Measurements from ENCODE around the gene NAV2.
"Not testable (repeated sequence)": the region's sequence is repeated elsewhere in the genome, so short reads cannot be mapped to it uniquely, and the experiment has no call there.

Gene NAV2

DNA sequence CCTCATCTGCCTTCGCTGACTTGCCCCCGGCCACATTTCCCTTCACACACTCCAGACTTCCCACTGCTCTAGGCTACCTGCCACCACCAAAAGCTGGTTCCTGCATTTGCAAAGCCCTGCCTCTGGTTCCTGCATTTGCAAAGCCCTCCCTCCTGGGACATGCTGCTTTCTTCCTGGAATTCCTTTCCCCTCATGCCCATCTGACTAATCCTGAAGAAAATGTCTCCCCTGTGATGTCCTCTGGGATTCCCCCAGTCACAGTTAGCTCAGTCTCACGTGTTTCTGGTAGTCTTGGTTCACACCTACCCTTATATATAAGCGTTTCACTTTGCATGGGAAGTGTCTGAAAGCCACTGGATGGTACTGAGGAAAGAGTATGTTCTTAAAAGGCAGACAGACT, 240.7 kb downstream of the NAV2 start:
- no peaks in the 10 kb centered on the region for H3K9me3 ChIP-seq
- H3K4me1 ChIP-seq, result peaks cover 10% of the 10 kb centered on the region
- no peaks in the 10 kb centered on the region for H3K36me3 ChIP-seq (replicated peaks)
- no peak overlapping the region for H3K4me3 ChIP-seq
- DNase-seq (ENCODE audit: low spot score in 2 of 2), result peak in 1 of 2 experiments; percentile 24
- in situ Hi-C loops (cut with MboI; ENCODE audit: low sequenced_read_pairs), result loop anchor here (10.0 kb wide), 1 partner anchor 141 kb away; no protein-coding TSS in a partner anchor
- H3K27me3 ChIP-seq (ENCODE audit: low read depth), result peaks cover 4% of the 10 kb centered on the region; the same call in 1 of the 2 replicates

DNA sequence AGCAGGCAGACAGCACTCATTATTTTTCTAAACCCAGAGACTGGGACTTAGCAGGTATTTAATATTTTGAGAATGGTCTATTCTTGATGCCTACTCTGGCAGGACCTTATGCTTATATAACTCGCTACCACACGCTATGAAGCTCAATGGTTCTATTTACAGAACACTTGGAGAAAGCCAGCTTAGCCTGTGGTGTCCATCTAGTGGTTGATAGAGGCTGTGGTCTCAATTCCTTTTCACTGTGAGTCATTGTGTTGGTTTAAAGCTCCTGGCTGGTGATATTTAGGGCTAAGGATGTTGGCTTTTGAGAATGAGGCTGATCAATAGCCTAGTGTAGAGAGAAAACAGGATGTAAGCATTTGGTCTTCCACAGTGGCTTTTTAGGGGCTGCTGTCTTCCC, 241.3 kb downstream of the NAV2 start:
- Histone ChIP-seq H3K36me3 (replicated peaks) (no peaks in the 10 kb centered on the region), H3K27me3 (ENCODE audit: low read depth) (peaks cover 3% of the 10 kb centered on the region; the same call in 1 of the 2 replicates), H3K4me1 (peaks cover 10% of the 10 kb centered on the region), H3K4me3 (no peak overlapping the region), H3K9me3 (no peaks in the 10 kb centered on the region)
- no peak for DNase-seq (ENCODE audit: low spot score in 2 of 2)
- in situ Hi-C loops (cut with MboI; ENCODE audit: low sequenced_read_pairs), result loop anchor here (10.0 kb wide), 1 partner anchor 141 kb away; no protein-coding TSS in a partner anchor

DNA sequence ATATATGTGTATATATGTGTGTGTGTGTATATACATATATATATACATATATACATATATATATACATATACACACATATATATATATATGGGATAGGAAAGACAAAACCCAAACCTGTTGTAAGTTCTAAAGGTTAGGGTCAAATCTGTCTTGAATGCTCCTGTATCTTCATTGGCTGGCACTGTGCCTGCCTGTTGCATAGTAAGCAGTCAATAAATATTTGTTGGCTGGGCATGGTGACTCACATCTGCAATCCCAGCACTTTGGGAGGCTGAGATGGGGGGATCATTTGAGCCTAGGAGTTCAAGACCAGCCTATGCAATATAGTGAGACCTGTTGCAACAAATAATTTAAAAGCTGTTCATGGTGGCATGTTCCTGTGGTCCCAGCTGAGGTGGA, 242.3 kb downstream of the NAV2 start:
- Histone ChIP-seq H3K4me3 (no peak overlapping the region), H3K9me3 (no peaks in the 10 kb centered on the region), H3K4me1 (peaks cover 10% of the 10 kb centered on the region), H3K36me3 (replicated peaks) (no peaks in the 10 kb centered on the region), H3K27me3 (ENCODE audit: low read depth) (peaks cover 3% of the 10 kb centered on the region; the same call in 1 of the 2 replicates)
- no peak for DNase-seq (ENCODE audit: low spot score in 2 of 2)
- in situ Hi-C loops (cut with MboI; ENCODE audit: low sequenced_read_pairs), result loop anchor here (10.0 kb wide), 1 partner anchor 140 kb away; no protein-coding TSS in a partner anchor

DNA sequence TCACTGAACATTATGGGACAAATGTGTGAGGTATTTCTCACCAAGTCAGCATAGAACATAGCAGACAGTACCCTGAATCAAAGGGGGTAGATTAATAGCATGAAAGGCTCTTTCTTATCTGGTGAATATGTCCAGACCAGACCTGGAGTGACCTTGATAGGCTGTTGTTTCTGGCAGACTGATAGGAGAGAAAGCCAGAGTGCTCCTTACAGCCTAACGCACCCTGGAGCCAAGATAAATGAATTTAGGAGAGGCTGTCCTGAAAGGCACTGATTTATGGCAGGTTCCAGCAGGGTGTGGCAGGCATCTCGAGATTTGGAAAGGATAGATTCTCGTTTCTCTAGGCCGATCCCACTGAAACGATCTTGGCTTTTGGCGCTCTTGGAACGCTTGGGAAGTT, 243.0 kb downstream of the NAV2 start:
- peaks cover 10% of the 10 kb centered on the region for H3K4me1 ChIP-seq
- no peaks in the 10 kb centered on the region for H3K27me3 ChIP-seq (ENCODE audit: low read depth)
- no peak for DNase-seq (ENCODE audit: low spot score in 2 of 2)
- H3K36me3 ChIP-seq (replicated peaks), result no peaks in the 10 kb centered on the region
- in situ Hi-C loops (cut with MboI; ENCODE audit: low sequenced_read_pairs), result loop anchor here (10.0 kb wide), 1 partner anchor 139 kb away; no protein-coding TSS in a partner anchor
- H3K9me3 ChIP-seq, result no peaks in the 10 kb centered on the region
- H3K4me3 ChIP-seq, result no peak overlapping the region

DNA sequence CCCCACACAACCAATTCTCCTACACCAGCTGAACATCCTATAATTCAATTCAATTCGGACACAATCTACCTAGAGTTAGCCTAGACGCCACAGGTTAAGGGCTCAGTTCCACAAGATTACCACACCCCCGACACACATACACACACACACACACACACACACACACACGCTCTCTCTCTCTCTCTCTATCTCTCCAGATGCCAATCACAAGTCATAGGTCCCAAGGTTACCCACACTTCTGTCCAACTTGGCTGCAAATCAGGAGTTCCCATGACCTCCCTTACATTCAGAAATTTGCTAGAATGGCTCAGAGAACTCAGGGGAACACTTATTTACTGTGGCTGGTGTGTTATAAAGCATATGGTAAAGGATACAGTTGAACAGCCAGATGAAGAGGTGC, 243.6 kb downstream of the NAV2 start:
- Histone ChIP-seq H3K9me3 (no peaks in the 10 kb centered on the region), H3K4me1 (peaks cover 10% of the 10 kb centered on the region), H3K4me3 (no peak overlapping the region), H3K36me3 (replicated peaks) (no peaks in the 10 kb centered on the region), H3K27me3 (ENCODE audit: low read depth) (no peaks in the 10 kb centered on the region)
- in situ Hi-C loops (cut with MboI; ENCODE audit: low sequenced_read_pairs), result loop anchor here (10.0 kb wide), 1 partner anchor 139 kb away; no protein-coding TSS in a partner anchor
- no peak for DNase-seq (ENCODE audit: low spot score in 2 of 2)

DNA sequence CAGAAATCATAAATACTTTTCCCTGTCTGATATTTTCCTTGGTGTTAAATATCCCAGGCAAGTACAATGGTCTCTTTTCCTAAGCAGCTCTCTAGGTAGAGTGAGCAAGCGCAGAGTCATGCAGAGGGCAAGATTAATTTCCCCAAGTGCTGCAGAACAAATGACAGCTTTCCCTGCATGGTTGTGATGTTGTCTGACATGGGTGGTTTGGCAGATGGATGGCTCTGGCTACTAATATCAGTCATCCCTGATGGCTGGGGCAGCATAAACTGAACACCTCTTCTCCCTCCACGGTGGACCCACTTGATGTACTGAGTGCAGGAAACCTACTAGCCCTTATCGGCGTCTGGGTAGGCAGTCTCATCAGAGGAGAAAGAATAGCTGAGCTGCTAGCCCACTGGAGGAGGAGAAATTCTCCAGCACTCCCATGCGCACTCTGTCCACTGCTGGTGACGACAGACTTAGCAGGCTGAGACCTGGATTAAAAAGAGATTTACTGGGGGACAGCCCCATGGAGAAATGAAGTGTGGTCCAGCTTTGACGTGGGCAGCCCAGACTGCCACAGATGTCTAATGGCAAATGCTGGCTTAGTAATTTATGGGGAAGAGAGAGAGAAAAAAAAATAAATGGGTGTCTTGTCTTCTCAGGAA, 244.8 kb downstream of the NAV2 start:
- Histone ChIP-seq H3K4me3 (no peak overlapping the region), H3K27me3 (ENCODE audit: low read depth) (no peaks in the 10 kb centered on the region), H3K4me1 (peaks cover 2% of the 10 kb centered on the region; the same call in 1 of the 2 replicates), H3K9me3 (no peaks in the 10 kb centered on the region), H3K36me3 (replicated peaks) (no peaks in the 10 kb centered on the region)
- in situ Hi-C loops (cut with MboI; ENCODE audit: low sequenced_read_pairs), result loop anchor here (10.0 kb wide), 1 partner anchor 137 kb away; no protein-coding TSS in a partner anchor
- DNase-seq (ENCODE audit: low spot score in 2 of 2), result no peak

DNA sequence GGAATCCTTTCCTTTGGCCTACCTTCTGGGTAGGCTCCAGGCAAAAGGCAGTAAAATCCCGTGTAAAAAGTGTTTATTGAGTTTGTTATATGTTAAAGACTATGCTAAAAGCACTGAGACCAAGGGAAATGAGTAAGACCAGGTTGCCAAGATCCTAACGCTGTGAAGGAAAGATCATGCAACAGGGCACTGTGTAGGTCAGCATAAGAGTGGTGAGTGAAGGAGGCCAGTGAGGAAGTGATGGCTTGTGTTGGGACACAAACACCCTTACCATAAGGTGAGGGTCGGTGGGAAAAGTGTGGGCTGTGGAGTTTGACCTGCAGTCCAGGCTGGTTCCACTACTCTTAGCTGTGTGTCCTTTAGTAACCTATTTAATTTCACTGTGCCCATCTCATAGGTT, 245.6 kb downstream of the NAV2 start:
- Histone ChIP-seq H3K4me1 (no peaks in the 10 kb centered on the region), H3K27me3 (ENCODE audit: low read depth) (no peaks in the 10 kb centered on the region), H3K9me3 (no peaks in the 10 kb centered on the region), H3K36me3 (replicated peaks) (no peaks in the 10 kb centered on the region), H3K4me3 (no peak overlapping the region)
- DNase-seq (ENCODE audit: low spot score in 2 of 2), result no peak
- in situ Hi-C loops (cut with MboI; ENCODE audit: low sequenced_read_pairs), result loop anchor here (10.0 kb wide), 1 partner anchor 137 kb away; no protein-coding TSS in a partner anchor

DNA sequence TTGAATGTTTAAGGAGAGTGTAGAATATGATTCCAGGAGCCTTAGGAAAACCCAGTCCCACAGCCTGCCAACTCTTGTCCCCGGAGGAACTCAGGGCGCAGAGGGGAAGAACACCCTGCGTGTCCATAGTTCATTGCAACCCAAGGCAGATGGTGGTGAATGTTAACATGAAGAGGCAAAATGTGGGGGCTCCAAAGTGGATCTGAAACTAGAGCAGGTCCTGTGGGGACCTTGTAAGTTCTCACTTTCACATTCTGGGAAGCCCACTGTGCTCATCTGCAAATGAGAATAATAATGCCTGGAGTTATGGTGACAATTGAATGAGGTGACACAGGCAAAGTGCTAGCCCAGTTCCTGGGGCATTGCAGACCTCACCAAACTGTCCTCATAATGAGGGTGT, 246.6 kb downstream of the NAV2 start:
- Histone ChIP-seq H3K4me1 (no peaks in the 10 kb centered on the region), H3K36me3 (replicated peaks) (no peaks in the 10 kb centered on the region), H3K9me3 (no peaks in the 10 kb centered on the region), H3K4me3 (no peak overlapping the region), H3K27me3 (ENCODE audit: low read depth) (no peaks in the 10 kb centered on the region)
- no peak for DNase-seq (ENCODE audit: low spot score in 2 of 2)
- in situ Hi-C loops (cut with MboI; ENCODE audit: low sequenced_read_pairs), result loop anchor here (10.0 kb wide), 1 partner anchor 136 kb away; no protein-coding TSS in a partner anchor

DNA sequence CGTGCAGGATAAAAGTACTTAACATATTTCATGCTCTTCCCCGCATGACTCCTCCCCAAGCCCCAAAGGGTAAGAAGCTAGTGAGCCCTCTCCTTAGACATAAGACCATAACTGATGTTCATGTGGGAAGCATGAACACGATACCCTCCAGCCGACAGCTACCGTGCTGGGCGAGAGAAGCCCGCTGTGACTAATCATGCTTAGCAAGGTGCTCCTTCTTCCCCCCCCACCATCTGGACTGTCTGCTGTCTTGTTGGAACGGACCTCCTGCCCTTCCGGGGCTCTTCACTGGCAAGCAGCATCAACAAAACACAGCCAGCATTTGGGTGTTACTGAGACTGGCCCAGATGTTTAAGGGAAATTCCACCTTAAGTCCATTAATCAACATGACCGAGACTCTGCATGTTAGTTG, 247.0 kb downstream of the NAV2 start:
- Histone ChIP-seq H3K9me3 (no peaks in the 10 kb centered on the region), H3K36me3 (replicated peaks) (no peaks in the 10 kb centered on the region), H3K27me3 (ENCODE audit: low read depth) (no peaks in the 10 kb centered on the region), H3K4me3 (no peak overlapping the region), H3K4me1 (no peaks in the 10 kb centered on the region)
- in situ Hi-C loops (cut with MboI; ENCODE audit: low sequenced_read_pairs), result loop anchor here (10.0 kb wide), 1 partner anchor 135 kb away; no protein-coding TSS in a partner anchor
- no peak for DNase-seq (ENCODE audit: low spot score in 2 of 2)

DNA sequence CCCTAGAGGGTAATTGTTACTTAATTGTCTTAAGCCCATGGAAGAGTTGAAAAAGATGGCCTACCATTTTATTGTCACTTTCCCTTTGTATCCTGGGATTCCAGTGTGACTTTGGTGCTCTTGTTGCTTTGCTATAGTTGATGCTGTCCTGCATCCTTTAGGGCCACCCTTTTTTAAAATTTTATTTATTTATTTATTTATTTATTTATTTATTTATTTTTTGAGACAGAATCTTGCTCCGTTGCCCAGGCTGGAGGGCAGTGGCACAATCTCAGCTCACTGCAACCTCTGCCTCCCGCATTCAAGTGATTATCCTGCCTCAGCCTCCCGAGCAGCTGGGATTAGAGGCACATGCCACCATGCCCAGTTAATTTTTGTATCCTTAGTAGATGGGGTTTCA, 247.8 kb downstream of the NAV2 start:
- H3K4me1 ChIP-seq; H3K36me3 ChIP-seq (replicated peaks); in situ Hi-C loops (cut with MboI; ENCODE audit: low sequenced_read_pairs); H3K9me3 ChIP-seq; DNase-seq (ENCODE audit: low spot score in 2 of 2); H3K27me3 ChIP-seq (ENCODE audit: low read depth); H3K4me3 ChIP-seq: not testable (repeated sequence)

DNA sequence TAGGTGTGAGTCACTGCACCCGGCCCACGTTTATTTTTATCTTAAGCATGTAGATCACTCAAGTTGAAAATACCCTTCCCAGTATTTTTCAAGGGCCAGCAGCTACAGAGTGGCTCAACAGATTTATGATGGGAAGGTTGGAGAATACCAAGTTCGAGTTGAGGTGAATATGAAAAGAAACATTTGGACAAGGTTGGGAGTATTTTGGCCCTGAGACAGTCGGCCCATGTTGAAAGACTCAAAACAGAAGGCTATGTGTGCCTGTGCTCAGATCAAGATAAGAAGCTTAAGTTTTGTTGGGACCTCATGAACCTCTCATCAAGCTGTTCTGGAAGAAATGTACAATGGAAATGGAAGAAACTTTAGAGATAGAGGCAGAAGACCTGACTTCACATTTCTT, 248.6 kb downstream of the NAV2 start:
- Histone ChIP-seq H3K36me3 (replicated peaks) (no peaks in the 10 kb centered on the region), H3K27me3 (ENCODE audit: low read depth) (no peaks in the 10 kb centered on the region), H3K4me3 (no peak overlapping the region), H3K9me3 (no peaks in the 10 kb centered on the region), H3K4me1 (no peaks in the 10 kb centered on the region)
- in situ Hi-C loops (cut with MboI; ENCODE audit: low sequenced_read_pairs), result no loop called here
- DNase-seq (ENCODE audit: low spot score in 2 of 2), result no peak

DNA sequence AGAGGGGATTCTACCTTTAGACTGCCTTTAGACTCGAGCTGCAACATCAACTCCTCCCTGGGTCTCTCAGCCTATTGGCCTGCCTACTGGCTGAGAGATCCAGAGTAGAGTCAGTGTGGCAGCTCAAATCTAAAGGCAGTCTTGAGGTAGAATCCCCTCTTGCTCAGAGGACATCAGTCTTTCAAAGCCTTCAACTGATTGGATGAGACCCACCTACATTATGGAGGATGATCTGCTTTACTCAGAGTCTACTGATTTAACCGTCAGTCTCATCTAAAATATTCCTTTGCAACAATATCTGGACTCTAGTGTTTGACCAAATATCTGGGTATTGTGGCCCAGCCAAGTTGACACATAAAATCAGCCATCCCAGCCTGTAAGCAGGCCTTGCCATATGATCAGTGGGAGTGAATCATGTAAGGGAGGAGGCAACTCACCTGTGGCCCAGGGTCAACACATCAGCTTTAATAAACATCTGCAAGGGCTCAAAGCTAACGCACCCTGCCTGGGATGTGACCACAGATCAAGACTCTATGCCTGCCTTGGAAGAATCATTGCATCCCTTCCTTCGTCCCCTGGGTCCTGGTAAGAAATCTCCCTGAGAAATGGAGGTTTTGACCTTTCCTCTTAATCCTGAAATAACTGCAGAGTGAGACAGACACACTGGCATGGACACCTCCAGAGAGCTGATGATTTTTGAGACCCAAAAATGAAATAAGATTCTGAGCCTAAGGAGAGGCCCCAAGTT, 249.6 kb downstream of the NAV2 start:
- in situ Hi-C loops (cut with MboI; ENCODE audit: low sequenced_read_pairs), result no loop called here
- H3K4me3 ChIP-seq, result no peak overlapping the region
- no peaks in the 10 kb centered on the region for H3K36me3 ChIP-seq (replicated peaks)

DNA sequence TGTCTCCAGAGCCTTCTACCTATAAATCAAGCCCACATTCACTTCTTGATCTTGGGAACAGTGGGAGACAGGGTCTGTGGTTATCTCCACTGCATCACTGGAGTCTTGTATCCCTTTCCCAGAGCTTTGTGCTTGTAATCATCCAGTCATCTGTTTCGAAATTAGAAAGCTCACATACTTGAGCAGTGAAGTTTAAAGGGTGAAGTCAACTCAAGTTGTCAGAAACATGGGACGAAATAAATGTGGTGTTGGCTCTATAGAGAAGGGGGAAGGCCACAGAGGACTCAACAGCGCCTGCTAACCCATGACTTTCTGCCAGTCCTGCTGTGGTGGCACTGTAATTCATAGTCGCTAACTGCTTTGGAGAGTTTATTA, 250.2 kb downstream of the NAV2 start:
- H3K36me3 ChIP-seq (replicated peaks), result no peaks in the 10 kb centered on the region
- H3K4me1 ChIP-seq, result no peaks in the 10 kb centered on the region
- H3K27me3 ChIP-seq (ENCODE audit: low read depth), result no peaks in the 10 kb centered on the region
- no peaks in the 10 kb centered on the region for H3K9me3 ChIP-seq
- no peak for DNase-seq (ENCODE audit: low spot score in 2 of 2)
- in situ Hi-C loops (cut with MboI; ENCODE audit: low sequenced_read_pairs), result no loop called here
- no peak overlapping the region for H3K4me3 ChIP-seq

More for the DNA sequence above, 249.6 kb downstream of the NAV2 start:
- no peaks in the 10 kb centered on the region for H3K4me1 ChIP-seq
- DNase-seq (ENCODE audit: low spot score in 2 of 2), result no peak
- H3K27me3 ChIP-seq (ENCODE audit: low read depth), result no peaks in the 10 kb centered on the region
- no peaks in the 10 kb centered on the region for H3K9me3 ChIP-seq
